HCT116 (cell line): ENCODE data around the gene ACAP3. TPM values are rescaled to one million over a fixed set of nuclear protein-coding genes. Genes with fewer than 3 reads are reported as not detected.

Source experiments
- ATAC-seq: fragments of 200-7000 bp; cut with Tn5 transposase; 2 replicates; pipeline ENCODE4 v1.9.1; 2020; ENCODE audit warnings: mild to moderate bottlenecking, moderate library complexity
- BruUV-seq: library from RNA; stranded (reverse); fragments of 400-500 nt; replicated peaks from 2 replicates; lab custom pipeline; 2021; lab: Mats Ljungman, UMichigan
- CTCF ChIA-PET: fragments of 300-600 bp; sonication (Branson Sonifier 250); formaldehyde crosslinking; loops from one replicate; lab custom pipeline; 2021; ENCODE audit warnings: antibody characterized with exemption; lab: Charles Lee
- POLR2A ChIA-PET: fragments of 300-600, 350-600 bp; sonication (Branson Sonifier 250); formaldehyde crosslinking; loops from one replicate; lab custom pipeline; 2021; ENCODE audit warnings: antibody characterized with exemption; lab: Charles Lee
- RAD21 ChIA-PET, 2 experiments: fragments of 300-600 bp; sonication (Branson Sonifier 250); formaldehyde crosslinking; loops; one replicate each; lab custom pipeline; 2023; ENCODE audit warnings: low total read pairs in 2 of 2; ENCODE audit not compliant: uncharacterized antibody in 2 of 2, unreplicated experiment in 2 of 2, low non-redundant PET in 1 of 2; lab: Charles Lee
- DNase-seq: peaks from one replicate; pipeline ENCODE4 v3.0.0-alpha.2; 2010; ENCODE audit warnings: low read depth, low spot score
- H2AFZ ChIP-seq: fragments of 200-600 bp; shearing (Covaris generic), sonication (generic); 2 replicates; pipeline ENCODE4 v1.6.1; 2017; ENCODE audit warnings: low read depth, mixed run types, mixed read lengths, antibody characterized with exemption, low read length; ENCODE audit not compliant: poor library complexity, severe bottlenecking
- H3K27ac ChIP-seq: 2 replicates; pipeline ENCODE4 v1.5.1; 2012; ENCODE audit warnings: low read depth, low read length
- H3K27me3 ChIP-seq: fragments of 200-600 bp; sonication (generic); 2 replicates; pipeline ENCODE4 v1.6.1; 2016; ENCODE audit warnings: mixed run types, low read length, mixed read lengths; ENCODE audit not compliant: insufficient read depth
- H3K36me3 ChIP-seq, 2 experiments: fragments of 200-500 bp in 1 of 2; fragments of 200-600 bp in 1 of 2; sonication (Bioruptor generic) in 1 of 2; sonication (generic) in 1 of 2; 2 replicates each; pipeline versions ENCODE4 v1.5.1 to v1.6.1; 2014 to 2016; ENCODE audit warnings: low read length in 2 of 2, inconsistent platforms in 1 of 2, mixed read lengths in 1 of 2, mixed run types in 1 of 2; ENCODE audit not compliant: insufficient read depth in 2 of 2, control insufficient read depth in 1 of 2
- H3K4me1 ChIP-seq, 2 experiments: fragments of 200-600 bp in 1 of 2; sonication (generic) in 1 of 2; 2 replicates each; pipeline versions ENCODE4 v1.5.1 to v1.6.1; 2012 to 2017; ENCODE audit warnings: low read length in 2 of 2, inconsistent platforms in 1 of 2, mild to moderate bottlenecking in 1 of 2, mixed read lengths in 1 of 2, mixed run types in 1 of 2, moderate library complexity in 1 of 2; ENCODE audit not compliant: insufficient read depth in 2 of 2, control insufficient read depth in 1 of 2
- H3K4me2 ChIP-seq: fragments of 200-600 bp; sonication (generic); 2 replicates; pipeline ENCODE4 v1.6.1; 2017; ENCODE audit warnings: mixed run types, low read length, mixed read lengths
- H3K4me3 ChIP-seq, 2 experiments: fragments of 200-600 bp in 1 of 2; sonication (generic) in 1 of 2; replicated peaks in 1 of 2; 2 replicates each; pipeline ENCODE4 v1.5.1; 2011 to 2016; ENCODE audit warnings: low read length in 2 of 2, control low read depth in 1 of 2, low read depth in 1 of 2, mild to moderate bottlenecking in 1 of 2, mixed read lengths in 1 of 2, mixed run types in 1 of 2
- H3K79me2 ChIP-seq: fragments of 200-600 bp; sonication (generic); 2 replicates; pipeline ENCODE4 v1.6.1; 2017; ENCODE audit warnings: mild to moderate bottlenecking, mixed run types, low read length, moderate library complexity, mixed read lengths; ENCODE audit not compliant: insufficient read depth
- H3K9ac ChIP-seq: fragments of 200-600 bp; sonication (generic); 2 replicates; pipeline ENCODE4 v1.6.1; 2016; ENCODE audit warnings: low read length, mixed read lengths
- H3K9me2 ChIP-seq: fragments of 200-600 bp; sonication (generic), shearing (Covaris generic); 2 replicates; pipeline ENCODE4 v1.6.1; 2017; ENCODE audit warnings: mixed run types, mild to moderate bottlenecking, moderate library complexity; ENCODE audit not compliant: insufficient read depth
- H3K9me3 ChIP-seq, 2 experiments: fragments of 200-500 bp in 1 of 2; fragments of 200-600 bp in 1 of 2; sonication (Bioruptor generic) in 1 of 2; sonication (generic) in 1 of 2; 2 replicates each; pipeline ENCODE4 v1.6.1; 2014 to 2017; ENCODE audit warnings: low read length in 2 of 2, mixed read lengths in 2 of 2, inconsistent platforms in 1 of 2, low read depth in 1 of 2, mild to moderate bottlenecking in 1 of 2, mixed run types in 1 of 2, moderate library complexity in 1 of 2; ENCODE audit not compliant: control insufficient read depth in 1 of 2, insufficient read depth in 1 of 2
- H4K20me1 ChIP-seq: fragments of 200-600 bp; sonication (generic), shearing (Covaris generic); 2 replicates; pipeline ENCODE4 v1.6.1; 2017; ENCODE audit warnings: mixed run types, mild to moderate bottlenecking, moderate library complexity; ENCODE audit not compliant: insufficient read depth
- CEBPB ChIP-seq: IDR thresholded peaks from 2 replicates; pipeline ENCODE4 v1.6.1; 2012; ENCODE audit warnings: low read depth
- CTCF ChIP-seq, 3 experiments: fragments of 200-600 bp in 1 of 3; sonication (generic) in 1 of 3; IDR thresholded peaks in 2 of 3; conservative IDR thresholded peaks in 1 of 3; 2 replicates each; pipeline ENCODE4 v1.5.1; 2012 to 2017; ENCODE audit warnings: low read depth in 2 of 3, low read length in 2 of 3, antibody characterized with exemption in 1 of 3, borderline replicate concordance in 1 of 3, control low read depth in 1 of 3, mild to moderate bottlenecking in 1 of 3, mixed read lengths in 1 of 3, mixed run types in 1 of 3, moderate library complexity in 1 of 3; ENCODE audit not compliant: insufficient read depth in 1 of 3
- EZH2phosphoT487 ChIP-seq: fragments of 200-600 bp; IDR thresholded peaks from 2 replicates; pipeline ENCODE4 v1.6.1; 2018; ENCODE audit warnings: antibody characterized with exemption, borderline replicate concordance
- FOSL1 ChIP-seq: IDR thresholded peaks from 2 replicates; pipeline ENCODE4 v1.6.1; 2012; ENCODE audit warnings: low read depth
- MAX ChIP-seq: IDR thresholded peaks from 2 replicates; pipeline ENCODE4 v1.6.1; 2012
- POLR2AphosphoS5 ChIP-seq: IDR thresholded peaks from 2 replicates; pipeline ENCODE4 v1.6.1; 2011; ENCODE audit warnings: mild to moderate bottlenecking, low read depth, low read length, moderate library complexity
- RAD21 ChIP-seq: IDR thresholded peaks from 2 replicates; pipeline ENCODE4 v1.6.1; 2012; ENCODE audit warnings: low read depth, mild to moderate bottlenecking
- REST ChIP-seq: IDR thresholded peaks from 2 replicates; pipeline ENCODE4 v1.6.1; 2012; ENCODE audit warnings: low read depth
- SIN3A ChIP-seq: IDR thresholded peaks from 2 replicates; pipeline ENCODE4 v1.6.1; 2012; ENCODE audit warnings: low read depth
- SRF ChIP-seq: IDR thresholded peaks from 2 replicates; pipeline ENCODE4 v1.6.1; 2012; ENCODE audit warnings: low read depth
- TCF7L2 ChIP-seq: IDR thresholded peaks from 2 replicates; pipeline ENCODE4 v1.7.0; 2011; ENCODE audit warnings: borderline replicate concordance, inconsistent platforms; ENCODE audit not compliant: insufficient read depth, insufficient read length; ENCODE audit errors: extremely low read depth
- intact Hi-C: fragments of 100-400 bp; cut with micrococcal nuclease; formaldehyde crosslinking; loops from 2 replicates; pipeline ENCODE4 v1.10.0; 2022
- total RNA-seq: library from RNA; stranded (reverse); gene quantifications from one replicate; pipeline ENCODE4 v1.2.1, GENCODE V29; 2021; ENCODE audit not compliant: unreplicated experiment

ACAP3 gene
- total RNA-seq, 1 experiment from 2014 or later = 38.8 TPM

GRCh38 chr1:1275836-1276235 is 31.9 kb downstream of the ACAP3 start:
- no peaks in the 10 kb centered on the region for H3K9me2 ChIP-seq
- ChIA-PET RAD21 (no interaction called here), CTCF (no interaction called here), POLR2A (no interaction called here)
- no TSS peak for BruUV-seq
- H3K4me3 ChIP-seq = no peak overlapping the region
- H3K36me3 ChIP-seq = peaks cover 0 to 4% of the 10 kb centered on the region in 2 experiments; a peak in 1 of 4 replicates
- ATAC-seq (no peak), DNase-seq (no peak)
- H3K27ac ChIP-seq = no peak overlapping the region
- TF ChIP-seq POLR2AphosphoS5 = no peak
- TF ChIP-seq RAD21 = no peak
- no peak for TF ChIP-seq FOSL1
- no peak for TF ChIP-seq TCF7L2
- no peak for TF ChIP-seq EZH2phosphoT487
- TF ChIP-seq SRF = no peak
- no peak for TF ChIP-seq CEBPB
- no peak for TF ChIP-seq REST
- no peak for TF ChIP-seq SIN3A
- TF ChIP-seq MAX = no peak
- no peak for TF ChIP-seq CTCF (IDR thresholded peaks at IDR 0.05 in 2 of 3, conservative IDR thresholded peaks at IDR 0.05 in 1 of 3; ENCODE audit: borderline replicate concordance in 1 of 3, insufficient read depth in 1 of 3, low read depth in 2 of 3, low read length in 2 of 3)
- intact Hi-C loops = no loop called here
- H3K4me1 ChIP-seq = peaks cover 15 to 32% of the 10 kb centered on the region in 2 experiments; a peak in 3 of 4 replicates
- no peak overlapping the region for H2AFZ ChIP-seq
- no peaks in the 10 kb centered on the region for H4K20me1 ChIP-seq
- H3K9ac ChIP-seq = no peak overlapping the region
- peaks cover 27% of the 10 kb centered on the region for H3K79me2 ChIP-seq
- H3K27me3 ChIP-seq = no peaks in the 10 kb centered on the region
- no peaks in the 10 kb centered on the region for H3K9me3 ChIP-seq
- H3K4me2 ChIP-seq = no peak overlapping the region
